HCT116 (cell line): ENCODE measurements around the gene CRADD. TPM values are rescaled to one million over a fixed set of nuclear protein-coding genes. Genes with fewer than 3 reads are reported as not detected.

Experiments used
- ATAC-seq: fragments of 200-7000 bp; cut with Tn5 transposase; 2 replicates; pipeline ENCODE4 v1.9.1; 2020; ENCODE audit warnings: mild to moderate bottlenecking, moderate library complexity
- BruUV-seq: library from RNA; stranded (reverse); fragments of 400-500 nt; replicated peaks from 2 replicates; lab custom pipeline; 2021; lab: Mats Ljungman, UMichigan
- CTCF ChIA-PET: fragments of 300-600 bp; sonication (Branson Sonifier 250); formaldehyde crosslinking; loops from one replicate; lab custom pipeline; 2021; ENCODE audit warnings: antibody characterized with exemption; lab: Charles Lee
- POLR2A ChIA-PET: fragments of 300-600, 350-600 bp; sonication (Branson Sonifier 250); formaldehyde crosslinking; loops from one replicate; lab custom pipeline; 2021; ENCODE audit warnings: antibody characterized with exemption; lab: Charles Lee
- RAD21 ChIA-PET, 2 experiments: fragments of 300-600 bp; sonication (Branson Sonifier 250); formaldehyde crosslinking; loops; one replicate each; lab custom pipeline; 2023; ENCODE audit warnings: low total read pairs in 2 of 2; ENCODE audit not compliant: uncharacterized antibody in 2 of 2, unreplicated experiment in 2 of 2, low non-redundant PET in 1 of 2; lab: Charles Lee
- DNase-seq: peaks from one replicate; pipeline ENCODE4 v3.0.0-alpha.2; 2010; ENCODE audit warnings: low read depth, low spot score
- H2AFZ ChIP-seq: fragments of 200-600 bp; shearing (Covaris generic), sonication (generic); 2 replicates; pipeline ENCODE4 v1.6.1; 2017; ENCODE audit warnings: low read depth, mixed run types, mixed read lengths, antibody characterized with exemption, low read length; ENCODE audit not compliant: poor library complexity, severe bottlenecking
- H3K27ac ChIP-seq: 2 replicates; pipeline ENCODE4 v1.5.1; 2012; ENCODE audit warnings: low read depth, low read length
- H3K27me3 ChIP-seq: fragments of 200-600 bp; sonication (generic); 2 replicates; pipeline ENCODE4 v1.6.1; 2016; ENCODE audit warnings: mixed run types, low read length, mixed read lengths; ENCODE audit not compliant: insufficient read depth
- H3K36me3 ChIP-seq, 2 experiments: fragments of 200-500 bp in 1 of 2; fragments of 200-600 bp in 1 of 2; sonication (Bioruptor generic) in 1 of 2; sonication (generic) in 1 of 2; 2 replicates each; pipeline versions ENCODE4 v1.5.1 to v1.6.1; 2014 to 2016; ENCODE audit warnings: low read length in 2 of 2, inconsistent platforms in 1 of 2, mixed read lengths in 1 of 2, mixed run types in 1 of 2; ENCODE audit not compliant: insufficient read depth in 2 of 2, control insufficient read depth in 1 of 2
- H3K4me1 ChIP-seq, 2 experiments: fragments of 200-600 bp in 1 of 2; sonication (generic) in 1 of 2; 2 replicates each; pipeline versions ENCODE4 v1.5.1 to v1.6.1; 2012 to 2017; ENCODE audit warnings: low read length in 2 of 2, inconsistent platforms in 1 of 2, mild to moderate bottlenecking in 1 of 2, mixed read lengths in 1 of 2, mixed run types in 1 of 2, moderate library complexity in 1 of 2; ENCODE audit not compliant: insufficient read depth in 2 of 2, control insufficient read depth in 1 of 2
- H3K4me2 ChIP-seq: fragments of 200-600 bp; sonication (generic); 2 replicates; pipeline ENCODE4 v1.6.1; 2017; ENCODE audit warnings: mixed run types, low read length, mixed read lengths
- H3K4me3 ChIP-seq, 2 experiments: fragments of 200-600 bp in 1 of 2; sonication (generic) in 1 of 2; replicated peaks in 1 of 2; 2 replicates each; pipeline ENCODE4 v1.5.1; 2011 to 2016; ENCODE audit warnings: low read length in 2 of 2, control low read depth in 1 of 2, low read depth in 1 of 2, mild to moderate bottlenecking in 1 of 2, mixed read lengths in 1 of 2, mixed run types in 1 of 2
- H3K79me2 ChIP-seq: fragments of 200-600 bp; sonication (generic); 2 replicates; pipeline ENCODE4 v1.6.1; 2017; ENCODE audit warnings: mild to moderate bottlenecking, mixed run types, low read length, moderate library complexity, mixed read lengths; ENCODE audit not compliant: insufficient read depth
- H3K9ac ChIP-seq: fragments of 200-600 bp; sonication (generic); 2 replicates; pipeline ENCODE4 v1.6.1; 2016; ENCODE audit warnings: low read length, mixed read lengths
- H3K9me2 ChIP-seq: fragments of 200-600 bp; sonication (generic), shearing (Covaris generic); 2 replicates; pipeline ENCODE4 v1.6.1; 2017; ENCODE audit warnings: mixed run types, mild to moderate bottlenecking, moderate library complexity; ENCODE audit not compliant: insufficient read depth
- H3K9me3 ChIP-seq, 2 experiments: fragments of 200-500 bp in 1 of 2; fragments of 200-600 bp in 1 of 2; sonication (Bioruptor generic) in 1 of 2; sonication (generic) in 1 of 2; 2 replicates each; pipeline ENCODE4 v1.6.1; 2014 to 2017; ENCODE audit warnings: low read length in 2 of 2, mixed read lengths in 2 of 2, inconsistent platforms in 1 of 2, low read depth in 1 of 2, mild to moderate bottlenecking in 1 of 2, mixed run types in 1 of 2, moderate library complexity in 1 of 2; ENCODE audit not compliant: control insufficient read depth in 1 of 2, insufficient read depth in 1 of 2
- H4K20me1 ChIP-seq: fragments of 200-600 bp; sonication (generic), shearing (Covaris generic); 2 replicates; pipeline ENCODE4 v1.6.1; 2017; ENCODE audit warnings: mixed run types, mild to moderate bottlenecking, moderate library complexity; ENCODE audit not compliant: insufficient read depth
- CEBPB ChIP-seq: IDR thresholded peaks from 2 replicates; pipeline ENCODE4 v1.6.1; 2012; ENCODE audit warnings: low read depth
- EGR1 ChIP-seq: IDR thresholded peaks from 2 replicates; pipeline ENCODE4 v1.6.1; 2012; ENCODE audit warnings: low read depth
- EZH2 ChIP-seq: fragments of 200-600 bp; sonication (generic); IDR thresholded peaks from 2 replicates; pipeline ENCODE4 v1.6.1; 2017; ENCODE audit warnings: antibody characterized with exemption, mixed run types
- EZH2phosphoT487 ChIP-seq: fragments of 200-600 bp; IDR thresholded peaks from 2 replicates; pipeline ENCODE4 v1.6.1; 2018; ENCODE audit warnings: antibody characterized with exemption, borderline replicate concordance
- FOSL1 ChIP-seq: IDR thresholded peaks from 2 replicates; pipeline ENCODE4 v1.6.1; 2012; ENCODE audit warnings: low read depth
- JUND ChIP-seq: IDR thresholded peaks from 2 replicates; pipeline ENCODE4 v1.6.1; 2012
- POLR2A ChIP-seq: IDR thresholded peaks from 2 replicates; pipeline ENCODE4 v1.7.0; 2011; ENCODE audit warnings: borderline replicate concordance; ENCODE audit not compliant: insufficient read depth, insufficient read length; ENCODE audit errors: extremely low read depth
- RAD21 ChIP-seq: IDR thresholded peaks from 2 replicates; pipeline ENCODE4 v1.6.1; 2012; ENCODE audit warnings: low read depth, mild to moderate bottlenecking
- SP1 ChIP-seq: IDR thresholded peaks from 2 replicates; pipeline ENCODE4 v1.6.1; 2012; ENCODE audit warnings: low read depth
- TCF7L2 ChIP-seq: IDR thresholded peaks from 2 replicates; pipeline ENCODE4 v1.7.0; 2011; ENCODE audit warnings: borderline replicate concordance, inconsistent platforms; ENCODE audit not compliant: insufficient read depth, insufficient read length; ENCODE audit errors: extremely low read depth
- YY1 ChIP-seq: IDR thresholded peaks from 2 replicates; pipeline ENCODE4 v1.6.1; 2011; ENCODE audit warnings: low read length, low read depth, moderate library complexity, mild to moderate bottlenecking; ENCODE audit not compliant: insufficient replicate concordance; ENCODE audit errors: extremely low read depth
- ZFX ChIP-seq: fragments of 450-650 bp; IDR thresholded peaks from 2 replicates; pipeline ENCODE4 v1.6.1; 2017
- ZNF274 ChIP-seq: fragments of 200-500 bp; sonication (Bioruptor generic); IDR thresholded peaks from 2 replicates; pipeline ENCODE4 v1.6.1; 2014; ENCODE audit warnings: mild to moderate bottlenecking, low read depth, low read length, inconsistent platforms
- intact Hi-C: fragments of 100-400 bp; cut with micrococcal nuclease; formaldehyde crosslinking; loops from 2 replicates; pipeline ENCODE4 v1.10.0; 2022
- total RNA-seq: library from RNA; stranded (reverse); gene quantifications from one replicate; pipeline ENCODE4 v1.2.1, GENCODE V29; 2021; ENCODE audit not compliant: unreplicated experiment
- TF ChIP-seq, protein P1 (sequence below): IDR thresholded peaks from 2 replicates; pipeline ENCODE4 v1.6.1; 2011; ENCODE audit warnings: mild to moderate bottlenecking, low read length, moderate library complexity; ENCODE audit not compliant: insufficient replicate concordance; ENCODE audit errors: extremely low read depth
- TF ChIP-seq, protein P2 (sequence below): IDR thresholded peaks from 2 replicates; pipeline ENCODE4 v1.6.1; 2012
- TF ChIP-seq, protein P3 (sequence below): IDR thresholded peaks from 2 replicates; pipeline ENCODE4 v1.6.1; 2012
- TF ChIP-seq, protein P4 (sequence below): IDR thresholded peaks from 2 replicates; pipeline ENCODE4 v1.6.1; 2012; ENCODE audit warnings: low read depth

CRADD gene
- total RNA-seq, 1 experiment from 2014 or later, result 12.2 TPM

DNA sequence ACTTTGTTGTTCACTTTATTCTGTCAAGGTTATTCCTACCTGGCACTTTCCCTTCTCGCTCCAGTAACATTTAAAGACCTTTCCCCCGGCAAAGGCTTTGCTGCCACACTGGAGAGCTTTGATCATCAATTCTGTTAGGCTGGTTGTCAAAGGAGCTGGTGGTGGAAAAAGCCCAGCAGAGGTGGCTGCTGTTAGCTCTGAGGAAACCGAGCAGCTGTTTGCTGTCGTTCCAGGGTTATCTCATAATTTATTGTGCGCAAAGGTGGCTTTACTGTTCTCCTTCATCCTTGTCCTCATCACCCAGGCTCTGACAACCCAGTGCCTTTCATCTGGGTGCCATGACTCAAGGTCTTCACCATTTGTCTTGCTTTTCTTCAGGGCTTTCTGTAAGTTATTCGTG, 38.2 kb upstream of the CRADD start:
- no TSS peak for BruUV-seq
- CTCF ChIA-PET, result no interaction called here
- Histone ChIP-seq H3K9ac (no peak overlapping the region), H4K20me1 (no peaks in the 10 kb centered on the region), H3K79me2 (no peaks in the 10 kb centered on the region), H3K4me2 (no peak overlapping the region), H3K27me3 (no peaks in the 10 kb centered on the region; the same call in 1 of the 2 replicates), H3K27ac (no peak overlapping the region), H3K4me3 (no peak overlapping the region), H3K4me1 (no peaks in the 10 kb centered on the region), H2AFZ (no peak overlapping the region), H3K9me2 (no peaks in the 10 kb centered on the region), H3K9me3 (no peaks in the 10 kb centered on the region), H3K36me3 (no peaks in the 10 kb centered on the region)
- intact Hi-C loops, result no loop called here
- DNase-seq (no peak), ATAC-seq (no peak)
- RAD21 ChIA-PET, result no interaction called here
- TF ChIP-seq SP1 (no peak), EZH2 (no peak)
- POLR2A ChIA-PET, result no interaction called here

DNA sequence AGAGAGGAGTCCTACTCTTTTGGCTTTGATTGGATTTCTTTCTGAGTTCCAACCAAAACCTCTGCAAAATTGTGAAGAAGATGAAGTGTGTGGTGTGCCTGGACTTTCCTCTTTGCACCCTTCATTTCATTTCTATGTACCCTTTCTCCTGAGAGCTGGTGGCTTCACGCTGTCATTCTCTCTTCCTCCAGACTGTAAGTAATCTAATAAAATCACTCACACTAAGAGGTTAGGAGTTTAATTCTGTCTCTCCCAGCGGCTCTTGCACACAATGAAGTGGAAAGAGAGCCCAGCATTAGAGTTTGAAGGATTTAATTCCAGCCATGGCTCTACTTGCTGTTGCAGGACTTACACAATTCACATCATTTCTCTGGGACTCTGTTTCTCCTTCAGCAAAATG, 37.8 kb upstream of the CRADD start:
- no peak overlapping the region for H3K4me3 ChIP-seq
- no peaks in the 10 kb centered on the region for H3K79me2 ChIP-seq
- no peak overlapping the region for H3K4me2 ChIP-seq
- no peaks in the 10 kb centered on the region for H3K36me3 ChIP-seq
- H4K20me1 ChIP-seq, result no peaks in the 10 kb centered on the region
- intact Hi-C loops, result no loop called here
- ATAC-seq (no peak), DNase-seq (no peak)
- H3K27ac ChIP-seq, result no peak overlapping the region
- no TSS peak for BruUV-seq
- RAD21 ChIA-PET, result no interaction called here
- no peaks in the 10 kb centered on the region; the same call in 1 of the 2 replicates for H3K27me3 ChIP-seq
- no peak overlapping the region for H2AFZ ChIP-seq
- no peak overlapping the region for H3K9ac ChIP-seq
- no peaks in the 10 kb centered on the region for H3K9me2 ChIP-seq
- POLR2A ChIA-PET, result no interaction called here
- H3K4me1 ChIP-seq, result no peaks in the 10 kb centered on the region
- H3K9me3 ChIP-seq, result no peaks in the 10 kb centered on the region
- CTCF ChIA-PET, result no interaction called here
- TF ChIP-seq YY1, result no peak
- no peak for TF ChIP-seq ZNF274
- no peak for TF ChIP-seq TCF7L2
- no peak for TF ChIP-seq SP1
- TF ChIP-seq FOSL1, result no peak
- no peak for TF ChIP-seq RAD21
- TF ChIP-seq POLR2A, result no peak
- no peak for TF ChIP-seq EZH2
- no peak for TF ChIP-seq JUND
- TF ChIP-seq CEBPB, result no peak
- TF ChIP-seq, protein P1, sequence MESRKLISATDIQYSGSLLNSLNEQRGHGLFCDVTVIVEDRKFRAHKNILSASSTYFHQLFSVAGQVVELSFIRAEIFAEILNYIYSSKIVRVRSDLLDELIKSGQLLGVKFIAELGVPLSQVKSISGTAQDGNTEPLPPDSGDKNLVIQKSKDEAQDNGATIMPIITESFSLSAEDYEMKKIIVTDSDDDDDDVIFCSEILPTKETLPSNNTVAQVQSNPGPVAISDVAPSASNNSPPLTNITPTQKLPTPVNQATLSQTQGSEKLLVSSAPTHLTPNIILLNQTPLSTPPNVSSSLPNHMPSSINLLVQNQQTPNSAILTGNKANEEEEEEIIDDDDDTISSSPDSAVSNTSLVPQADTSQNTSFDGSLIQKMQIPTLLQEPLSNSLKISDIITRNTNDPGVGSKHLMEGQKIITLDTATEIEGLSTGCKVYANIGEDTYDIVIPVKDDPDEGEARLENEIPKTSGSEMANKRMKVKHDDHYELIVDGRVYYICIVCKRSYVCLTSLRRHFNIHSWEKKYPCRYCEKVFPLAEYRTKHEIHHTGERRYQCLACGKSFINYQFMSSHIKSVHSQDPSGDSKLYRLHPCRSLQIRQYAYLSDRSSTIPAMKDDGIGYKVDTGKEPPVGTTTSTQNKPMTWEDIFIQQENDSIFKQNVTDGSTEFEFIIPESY, result no peak
- TF ChIP-seq, protein P2, sequence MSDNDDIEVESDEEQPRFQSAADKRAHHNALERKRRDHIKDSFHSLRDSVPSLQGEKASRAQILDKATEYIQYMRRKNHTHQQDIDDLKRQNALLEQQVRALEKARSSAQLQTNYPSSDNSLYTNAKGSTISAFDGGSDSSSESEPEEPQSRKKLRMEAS, result no peak
- no peak for TF ChIP-seq EZH2phosphoT487
- TF ChIP-seq, protein P3, sequence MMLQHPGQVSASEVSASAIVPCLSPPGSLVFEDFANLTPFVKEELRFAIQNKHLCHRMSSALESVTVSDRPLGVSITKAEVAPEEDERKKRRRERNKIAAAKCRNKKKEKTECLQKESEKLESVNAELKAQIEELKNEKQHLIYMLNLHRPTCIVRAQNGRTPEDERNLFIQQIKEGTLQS, result no peak
- TF ChIP-seq, protein P4, sequence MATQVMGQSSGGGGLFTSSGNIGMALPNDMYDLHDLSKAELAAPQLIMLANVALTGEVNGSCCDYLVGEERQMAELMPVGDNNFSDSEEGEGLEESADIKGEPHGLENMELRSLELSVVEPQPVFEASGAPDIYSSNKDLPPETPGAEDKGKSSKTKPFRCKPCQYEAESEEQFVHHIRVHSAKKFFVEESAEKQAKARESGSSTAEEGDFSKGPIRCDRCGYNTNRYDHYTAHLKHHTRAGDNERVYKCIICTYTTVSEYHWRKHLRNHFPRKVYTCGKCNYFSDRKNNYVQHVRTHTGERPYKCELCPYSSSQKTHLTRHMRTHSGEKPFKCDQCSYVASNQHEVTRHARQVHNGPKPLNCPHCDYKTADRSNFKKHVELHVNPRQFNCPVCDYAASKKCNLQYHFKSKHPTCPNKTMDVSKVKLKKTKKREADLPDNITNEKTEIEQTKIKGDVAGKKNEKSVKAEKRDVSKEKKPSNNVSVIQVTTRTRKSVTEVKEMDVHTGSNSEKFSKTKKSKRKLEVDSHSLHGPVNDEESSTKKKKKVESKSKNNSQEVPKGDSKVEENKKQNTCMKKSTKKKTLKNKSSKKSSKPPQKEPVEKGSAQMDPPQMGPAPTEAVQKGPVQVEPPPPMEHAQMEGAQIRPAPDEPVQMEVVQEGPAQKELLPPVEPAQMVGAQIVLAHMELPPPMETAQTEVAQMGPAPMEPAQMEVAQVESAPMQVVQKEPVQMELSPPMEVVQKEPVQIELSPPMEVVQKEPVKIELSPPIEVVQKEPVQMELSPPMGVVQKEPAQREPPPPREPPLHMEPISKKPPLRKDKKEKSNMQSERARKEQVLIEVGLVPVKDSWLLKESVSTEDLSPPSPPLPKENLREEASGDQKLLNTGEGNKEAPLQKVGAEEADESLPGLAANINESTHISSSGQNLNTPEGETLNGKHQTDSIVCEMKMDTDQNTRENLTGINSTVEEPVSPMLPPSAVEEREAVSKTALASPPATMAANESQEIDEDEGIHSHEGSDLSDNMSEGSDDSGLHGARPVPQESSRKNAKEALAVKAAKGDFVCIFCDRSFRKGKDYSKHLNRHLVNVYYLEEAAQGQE, result no peak
- TF ChIP-seq EGR1, result no peak
- no peak for TF ChIP-seq ZFX
